GM23338 (cell line): Measurements from ENCODE around the gene MAMLD1. TPM values are rescaled to one million over a fixed set of nuclear protein-coding genes. Genes with fewer than 3 reads are reported as not detected.

Source experiments
- ATAC-seq: fragments of 200-7000 bp; cut with Tn5 transposase; 3 replicates; pipeline ENCODE4 v1.9.1; 2020
- DNase-seq: peaks from one replicate; pipeline ENCODE4 v3.0.0-alpha.2; 2015; ENCODE audit warnings: low spot score
- H2AFZ ChIP-seq: fragments of 200-600 bp; sonication (generic); 2 replicates; pipeline ENCODE4 v1.8.0; 2016; ENCODE audit warnings: antibody characterized with exemption, mild to moderate bottlenecking, moderate library complexity
- H3F3A ChIP-seq: fragments of 200-600 bp; sonication (generic); replicated peaks from 2 replicates; pipeline ENCODE4 v1.8.0; 2017; ENCODE audit warnings: antibody characterized with exemption, mixed run types, low read depth
- H3K27ac ChIP-seq: fragments of 200-600 bp; sonication (generic); 2 replicates; pipeline ENCODE4 v1.6.1; 2016; ENCODE audit warnings: low read depth
- H3K27me3 ChIP-seq: fragments of 200-600 bp; sonication (generic); 2 replicates; pipeline ENCODE4 v1.8.0; 2016; ENCODE audit warnings: mild to moderate bottlenecking, mixed run types, moderate library complexity; ENCODE audit not compliant: insufficient read depth
- H3K36me3 ChIP-seq: fragments of 200-600 bp; sonication (generic); 2 replicates; pipeline ENCODE4 v1.8.0; 2016; ENCODE audit warnings: mild to moderate bottlenecking; ENCODE audit not compliant: insufficient read depth
- H3K4me1 ChIP-seq: fragments of 200-600 bp; sonication (generic); 2 replicates; pipeline ENCODE4 v1.8.0; 2016; ENCODE audit warnings: mild to moderate bottlenecking, moderate library complexity; ENCODE audit not compliant: insufficient read depth
- H3K4me2 ChIP-seq: fragments of 200-600 bp; sonication (generic); 2 replicates; pipeline ENCODE4 v1.7.1; 2017; ENCODE audit warnings: mixed run types
- H3K4me3 ChIP-seq: fragments of 200-600 bp; sonication (generic); 2 replicates; pipeline ENCODE4 v1.6.1; 2016; ENCODE audit warnings: mixed run types
- H3K79me2 ChIP-seq: fragments of 200-600 bp; sonication (generic); replicated peaks from 2 replicates; pipeline ENCODE4 v1.8.0; 2017; ENCODE audit warnings: mild to moderate bottlenecking; ENCODE audit not compliant: insufficient read depth
- H3K9me2 ChIP-seq: fragments of 200-600 bp; sonication (generic); 2 replicates; pipeline ENCODE4 v1.8.0; 2017; ENCODE audit not compliant: insufficient read depth
- H4K20me1 ChIP-seq: fragments of 200-600 bp; sonication (generic); replicated peaks from 2 replicates; pipeline ENCODE4 v1.8.0; 2017; ENCODE audit warnings: mild to moderate bottlenecking; ENCODE audit not compliant: insufficient read depth
- H3K27ac Mint-ChIP-seq: 2 replicates; pipeline ENCODE4 v1.8.0; 2020; ENCODE audit warnings: inconsistent platforms, mild to moderate bottlenecking, moderate library complexity, mixed read lengths
- H3K27me3 Mint-ChIP-seq: 3 replicates; pipeline ENCODE4 v1.8.0; 2022; ENCODE audit warnings: low read depth, mild to moderate bottlenecking, moderate library complexity, mixed read lengths, inconsistent platforms; ENCODE audit not compliant: insufficient read depth, poor library complexity
- H3K36me3 Mint-ChIP-seq: 3 replicates; pipeline ENCODE4 v1.8.0; 2021; ENCODE audit warnings: low read depth, mild to moderate bottlenecking, inconsistent platforms, moderate library complexity, mixed read lengths
- H3K4me1 Mint-ChIP-seq: 3 replicates; pipeline ENCODE4 v1.8.0; 2020; ENCODE audit warnings: mild to moderate bottlenecking, inconsistent platforms, mixed read lengths
- H3K4me3 Mint-ChIP-seq: 3 replicates; pipeline ENCODE4 v1.8.0; 2021; ENCODE audit warnings: moderate library complexity, mild to moderate bottlenecking, inconsistent platforms, mixed read lengths
- H3K9me3 Mint-ChIP-seq: 3 replicates; pipeline ENCODE4 v1.8.0; 2020; ENCODE audit warnings: moderate library complexity, mild to moderate bottlenecking, inconsistent platforms, mixed read lengths
- CREB1 ChIP-seq: fragments of 250-450 bp; sonication (Bioruptor Pico); IDR thresholded peaks from 2 replicates; pipeline ENCODE4 v1.5.0; 2020; ENCODE audit warnings: low read depth, mild to moderate bottlenecking, moderate library complexity
- CTCF ChIP-seq, 2 experiments: fragments of 200-600 bp in 1 of 2; sonication (generic) in 1 of 2; conservative IDR thresholded peaks; 2 replicates each; pipeline versions ENCODE4 v1.5.1 to v1.6.1; 2016 to 2017; ENCODE audit warnings: antibody characterized with exemption in 2 of 2, low read depth in 2 of 2, mild to moderate bottlenecking in 2 of 2, moderate library complexity in 1 of 2
- EZH2phosphoT487 ChIP-seq: fragments of 200-600 bp; sonication (generic); IDR thresholded peaks from one replicate; pipeline ENCODE4 v1.8.1; 2018; ENCODE audit warnings: antibody characterized with exemption; ENCODE audit not compliant: unreplicated experiment
- POLR2AphosphoS5 ChIP-seq: IDR thresholded peaks from 2 replicates; pipeline ENCODE4 v1.6.1; 2016; ENCODE audit warnings: antibody characterized with exemption, low read depth
- STAT1 ChIP-seq: IDR thresholded peaks from one replicate; pipeline ENCODE4 v1.6.1; 2016; ENCODE audit warnings: antibody characterized with exemption; ENCODE audit not compliant: unreplicated experiment
- ZNF331 ChIP-seq: fragments of 250-450 bp; sonication (Bioruptor Pico); IDR thresholded peaks from 2 replicates; pipeline ENCODE4 v1.5.0; 2020; ENCODE audit warnings: low read depth, mild to moderate bottlenecking, moderate library complexity
- ZNF462 ChIP-seq: fragments of 250-450 bp; sonication (Bioruptor Pico); IDR thresholded peaks from 2 replicates; pipeline ENCODE4 v1.5.0; 2020; ENCODE audit warnings: mild to moderate bottlenecking, moderate library complexity
- polyA plus RNA-seq: library from polyadenylated mRNA; unstranded; fragments of >200 nt; fragmentation: Nextera tagmentation; extraction: Ambion mirVana; gene quantifications from 2 replicates; pipeline ENCODE4 v1.2.1, GENCODE V29; 2016
- total RNA-seq: library from RNA; depleted of rRNA; stranded (reverse); fragments of >200 nt; shearing (Covaris generic); gene quantifications from 2 replicates; pipeline ENCODE4 v1.2.3, GENCODE V29; 2014

MAMLD1 gene
- total and polyA plus RNA-seq, 2 experiments from 2014 or later: 0.13 to 0.21 TPM

- no peaks in the 10 kb centered on the region for H3K36me3 ChIP-seq
- H3K27ac ChIP-seq: no peak overlapping the region
- H2AFZ ChIP-seq: no peak overlapping the region
- H3K27me3 ChIP-seq: no peaks in the 10 kb centered on the region
- H3K9me3 Mint-ChIP-seq: no peaks in the 10 kb centered on the region
- no peaks in the 10 kb centered on the region for H3K4me1 ChIP-seq
- peaks cover 2% of the 10 kb centered on the region; the same call in 1 of the 3 replicates for H3K4me1 Mint-ChIP-seq
- H3K36me3 Mint-ChIP-seq: no peaks in the 10 kb centered on the region
- H3K4me2 ChIP-seq: no peak overlapping the region
- H3K27ac Mint-ChIP-seq: no peak overlapping the region
- no peaks in the 10 kb centered on the region for H3F3A ChIP-seq
- no peaks in the 10 kb centered on the region for H3K9me2 ChIP-seq
- TF ChIP-seq STAT1: no peak
- no peak for TF ChIP-seq ZNF462 (CRISPR knock-in tag)
- TF ChIP-seq CREB1 (CRISPR knock-in tag): no peak
- no peak for TF ChIP-seq ZNF331 (CRISPR knock-in tag)
- no peak for TF ChIP-seq POLR2AphosphoS5
- no peak for TF ChIP-seq EZH2phosphoT487
- no peak for TF ChIP-seq CTCF (conservative IDR thresholded peaks at IDR 0.05; ENCODE audit: low read depth in 2 of 2)
- DNase-seq (no peak), ATAC-seq (no peak)
- H4K20me1 ChIP-seq: no peaks in the 10 kb centered on the region
- no peak overlapping the region for H3K4me3 ChIP-seq
- H3K4me3 Mint-ChIP-seq: no peak overlapping the region
- no peaks in the 10 kb centered on the region for H3K79me2 ChIP-seq
- H3K27me3 Mint-ChIP-seq: no peaks in the 10 kb centered on the region
Measured at GRCh38 chrX:150540965-150541364, 177.8 kb downstream of the MAMLD1 start.
